Immature natural killer cell (primary cell): Measurements from ENCODE around the gene RBP2. TPM values are rescaled to one million over a fixed set of nuclear protein-coding genes. Genes with fewer than 3 reads are reported as not detected.

ENCODE experiments used
- DNase-seq, 3 donors: peaks; one replicate each; pipeline ENCODE4 v3.0.0; 2022; ENCODE audit warnings: mixed read lengths in 1 of 3
- H3K27ac Mint-ChIP-seq, 6 donors: one replicate each; pipeline ENCODE4 v1.8.0; 2020; ENCODE audit warnings: mixed read lengths in 6 of 6, mild to moderate bottlenecking in 5 of 6, inconsistent platforms in 4 of 6, moderate library complexity in 3 of 6
- H3K27me3 Mint-ChIP-seq, 3 donors: one replicate each; pipeline ENCODE4 v1.8.0; 2020 to 2021; ENCODE audit warnings: low read depth in 3 of 3, mild to moderate bottlenecking in 3 of 3, mixed read lengths in 3 of 3, moderate library complexity in 3 of 3, inconsistent platforms in 1 of 3
- H3K36me3 Mint-ChIP-seq, 3 donors: one replicate each; pipeline ENCODE4 v1.8.0; 2020; ENCODE audit warnings: mixed read lengths in 3 of 3, inconsistent platforms in 2 of 3, mild to moderate bottlenecking in 2 of 3
- H3K4me1 Mint-ChIP-seq, 2 donors: one replicate each; pipeline ENCODE4 v1.8.0; 2020; ENCODE audit warnings: inconsistent platforms in 2 of 2, mild to moderate bottlenecking in 2 of 2, mixed read lengths in 2 of 2, moderate library complexity in 1 of 2
- H3K4me3 Mint-ChIP-seq, 5 donors: one replicate each; pipeline ENCODE4 v1.8.0; 2020; ENCODE audit warnings: mild to moderate bottlenecking in 5 of 5, mixed read lengths in 5 of 5, inconsistent platforms in 3 of 5, moderate library complexity in 3 of 5
- H3K9me3 Mint-ChIP-seq, 6 donors: one replicate each; pipeline ENCODE4 v1.8.0; 2020; ENCODE audit warnings: mild to moderate bottlenecking in 6 of 6, mixed read lengths in 6 of 6, inconsistent platforms in 4 of 6, moderate library complexity in 3 of 6
- polyA plus RNA-seq, 3 donors: library from polyadenylated mRNA; unstranded; fragments of 300-500 nt; fragmentation: Illumina TruSeq; gene quantifications; one replicate each; pipeline ENCODE4 v1.2.3, GENCODE V29; 2021

RBP2 gene
- polyA plus RNA-seq, 3 donors from 2014 or later: not detected

GRCh38 chr3:139468399-139468798 is 7.9 kb downstream of the RBP2 start:
- no peaks in the 10 kb centered on the region for H3K4me1 Mint-ChIP-seq
- no peaks in the 10 kb centered on the region for H3K36me3 Mint-ChIP-seq
- no peaks in the 10 kb centered on the region for H3K9me3 Mint-ChIP-seq
- no peak overlapping the region for H3K4me3 Mint-ChIP-seq
- peaks cover 0 to 2% (median 0%) of the 10 kb centered on the region in 3 donors for H3K27me3 Mint-ChIP-seq
- no peak overlapping the region for H3K27ac Mint-ChIP-seq
- DNase-seq: no peak

DNA sequence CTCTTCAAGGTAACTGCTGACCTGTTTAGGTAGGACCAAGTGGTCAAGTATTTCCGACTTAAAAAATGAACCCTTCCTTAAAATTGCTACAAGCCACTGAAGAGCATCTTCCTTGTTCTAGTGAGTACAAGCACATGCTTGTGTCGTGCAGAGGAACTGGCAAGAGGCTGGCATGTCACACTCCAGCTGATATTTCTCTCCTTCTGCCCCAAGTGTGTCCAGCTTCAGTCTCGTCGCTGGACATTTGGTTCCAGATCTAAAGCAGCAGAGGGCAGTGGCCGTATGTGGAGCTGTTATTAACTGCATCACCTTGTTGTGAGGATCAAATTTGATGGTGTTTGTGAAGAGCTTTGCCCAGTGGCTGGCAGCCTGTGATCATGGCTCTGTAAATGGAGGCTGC is 10.0 kb downstream of the RBP2 start:
- H3K4me3 Mint-ChIP-seq: no peak overlapping the region
- no peaks in the 10 kb centered on the region for H3K4me1 Mint-ChIP-seq
- H3K36me3 Mint-ChIP-seq: no peaks in the 10 kb centered on the region
- no peak overlapping the region for H3K27ac Mint-ChIP-seq
- peaks cover 0 to 2% (median 0%) of the 10 kb centered on the region in 3 donors for H3K27me3 Mint-ChIP-seq
- no peak for DNase-seq
- no peaks in the 10 kb centered on the region for H3K9me3 Mint-ChIP-seq

DNA sequence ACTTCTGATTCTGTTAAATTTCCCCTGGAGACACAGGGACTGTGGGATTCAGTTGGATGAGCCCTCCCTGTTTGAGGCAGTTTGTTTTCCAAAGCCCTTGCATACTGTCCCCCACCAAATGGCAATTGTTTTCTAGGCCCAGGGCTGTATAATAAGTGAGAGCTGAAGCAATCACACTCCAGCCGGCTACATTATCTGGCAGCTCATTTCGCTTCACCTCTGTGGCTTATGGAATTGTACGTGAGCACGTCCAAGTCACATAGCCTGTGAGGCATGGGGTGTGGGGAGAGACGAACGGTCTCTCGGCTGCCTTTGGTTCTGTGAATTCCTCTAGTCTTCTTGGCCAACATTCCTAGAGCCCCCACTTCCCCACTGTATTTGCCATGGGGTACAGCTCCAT is 10.7 kb downstream of the RBP2 start:
- DNase-seq: no peak
- Mint-ChIP-seq H3K27me3 (peaks cover 0 to 2% (median 0%) of the 10 kb centered on the region in 3 donors), H3K9me3 (no peaks in the 10 kb centered on the region), H3K36me3 (no peaks in the 10 kb centered on the region), H3K27ac (no peak overlapping the region), H3K4me1 (no peaks in the 10 kb centered on the region), H3K4me3 (no peak overlapping the region)

- Mint-ChIP-seq H3K27ac (no peak overlapping the region), H3K27me3 (peaks cover 0 to 2% (median 2%) of the 10 kb centered on the region in 3 donors), H3K4me3 (no peak overlapping the region)
These were observed 12.8 kb downstream of the RBP2 start for GRCh38 chr3:139463466-139463865.

DNA sequence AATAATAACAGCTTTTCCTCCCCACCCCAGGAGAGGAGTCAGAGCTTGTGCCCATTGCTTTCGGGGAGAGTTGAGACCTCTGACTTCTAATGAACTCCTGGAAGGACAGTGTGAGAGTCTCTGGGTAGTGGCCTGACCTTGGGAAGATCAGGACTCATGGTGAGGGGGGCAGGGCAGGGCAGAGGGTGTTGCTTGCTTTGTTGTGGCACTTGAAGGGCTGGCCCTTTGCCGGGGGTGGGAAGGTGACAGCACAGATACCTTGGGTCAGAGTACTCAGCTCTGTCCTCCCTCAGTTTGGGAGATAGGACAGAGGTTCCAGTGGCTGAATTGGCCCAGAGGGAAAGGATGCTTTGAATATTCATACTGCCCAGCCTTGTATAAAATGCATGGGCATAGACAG is 15.8 kb downstream of the RBP2 start:
- H3K9me3 Mint-ChIP-seq: no peaks in the 10 kb centered on the region
- H3K4me3 Mint-ChIP-seq: no peak overlapping the region
- H3K27me3 Mint-ChIP-seq: peaks cover 0 to 2% (median 0%) of the 10 kb centered on the region in 3 donors
- H3K4me1 Mint-ChIP-seq: no peaks in the 10 kb centered on the region
- DNase-seq: no peak
- no peaks in the 10 kb centered on the region for H3K36me3 Mint-ChIP-seq
- no peak overlapping the region for H3K27ac Mint-ChIP-seq

More at GRCh38 chr3:139463466-139463865, 12.8 kb downstream of the RBP2 start:
- H3K9me3 Mint-ChIP-seq: no peaks in the 10 kb centered on the region
- no peak for DNase-seq
- H3K36me3 Mint-ChIP-seq: no peaks in the 10 kb centered on the region
- no peaks in the 10 kb centered on the region for H3K4me1 Mint-ChIP-seq

DNA sequence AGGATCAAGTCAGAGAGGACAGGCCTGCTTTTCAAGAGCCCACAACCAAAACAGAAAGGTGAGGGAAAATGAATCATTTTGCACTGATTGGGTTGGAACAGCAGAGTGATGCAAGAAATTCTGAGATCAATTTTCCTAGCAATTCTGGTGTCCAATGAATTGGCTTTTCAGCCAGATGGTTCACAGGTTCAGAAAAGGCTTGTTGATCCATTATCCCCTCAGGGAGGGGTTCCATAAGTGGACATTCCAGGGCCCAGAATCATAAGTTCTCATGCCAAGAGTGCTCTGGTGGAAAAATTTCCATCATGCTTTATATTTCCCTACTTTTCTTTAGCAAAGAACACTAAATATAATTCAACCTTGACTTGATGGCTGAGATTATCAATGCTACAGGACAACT is 16.2 kb downstream of the RBP2 start:
- H3K4me3 Mint-ChIP-seq: no peak overlapping the region
- H3K27me3 Mint-ChIP-seq: peaks cover 0 to 2% (median 0%) of the 10 kb centered on the region in 3 donors
- no peak for DNase-seq
- H3K27ac Mint-ChIP-seq: no peak overlapping the region
- no peaks in the 10 kb centered on the region for H3K36me3 Mint-ChIP-seq
- no peaks in the 10 kb centered on the region for H3K4me1 Mint-ChIP-seq
- no peaks in the 10 kb centered on the region for H3K9me3 Mint-ChIP-seq

DNA sequence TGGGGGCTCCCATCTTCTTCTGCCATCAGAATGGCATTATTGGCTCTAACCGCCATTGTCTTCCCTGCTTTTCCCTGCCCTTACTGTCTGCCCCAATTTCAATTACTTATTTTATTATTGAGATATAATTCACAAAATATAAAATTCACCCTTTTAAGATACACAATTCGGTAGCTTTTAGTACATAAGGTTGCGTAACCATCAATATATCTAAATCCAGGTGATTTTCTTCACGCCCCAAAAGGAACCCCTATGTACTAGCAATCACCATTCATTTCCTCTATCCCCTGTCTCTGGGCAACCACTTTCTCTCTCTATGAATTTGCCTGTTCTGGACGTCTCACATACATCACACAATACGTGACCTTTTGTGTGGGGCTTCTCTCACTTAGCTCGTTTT is 18.0 kb downstream of the RBP2 start:
- no peak for DNase-seq
- peaks cover 0 to 2% (median 0%) of the 10 kb centered on the region in 3 donors for H3K27me3 Mint-ChIP-seq
- no peaks in the 10 kb centered on the region for H3K4me1 Mint-ChIP-seq
- no peak overlapping the region for H3K27ac Mint-ChIP-seq
- no peak overlapping the region for H3K4me3 Mint-ChIP-seq
- no peaks in the 10 kb centered on the region for H3K9me3 Mint-ChIP-seq
- H3K36me3 Mint-ChIP-seq: no peaks in the 10 kb centered on the region

DNA sequence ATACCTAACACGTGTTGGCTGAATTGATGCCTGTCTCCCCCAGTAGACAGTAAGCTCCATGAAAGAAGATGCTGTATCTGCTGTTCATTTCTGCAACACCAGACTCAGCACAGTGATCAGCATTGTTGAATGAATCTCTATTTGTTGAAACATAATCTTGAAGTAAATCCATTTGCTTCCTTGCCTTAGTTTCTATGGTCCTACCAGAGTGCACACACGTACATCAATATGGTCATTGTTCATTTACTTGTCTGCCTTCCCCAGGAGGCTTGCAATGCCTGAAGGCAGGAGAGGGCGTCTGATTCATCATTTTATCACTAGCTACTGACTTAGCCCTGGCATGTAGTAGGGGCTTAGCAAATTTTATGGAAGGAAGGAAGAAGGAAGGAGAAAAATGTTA is 19.2 kb downstream of the RBP2 start:
- Mint-ChIP-seq H3K36me3 (no peaks in the 10 kb centered on the region), H3K4me3 (no peak overlapping the region), H3K9me3 (no peaks in the 10 kb centered on the region), H3K4me1 (no peaks in the 10 kb centered on the region), H3K27me3 (peaks cover 0 to 2% (median 0%) of the 10 kb centered on the region in 3 donors), H3K27ac (no peak overlapping the region)
- DNase-seq: no peak

GRCh38 chr3:139456386-139456785 is 19.9 kb downstream of the RBP2 start:
- no peak for DNase-seq
- H3K27me3 Mint-ChIP-seq: peaks cover 0 to 2% (median 0%) of the 10 kb centered on the region in 3 donors
- H3K27ac Mint-ChIP-seq: no peak overlapping the region
- no peaks in the 10 kb centered on the region for H3K9me3 Mint-ChIP-seq
- no peak overlapping the region for H3K4me3 Mint-ChIP-seq
- H3K36me3 Mint-ChIP-seq: no peaks in the 10 kb centered on the region
- H3K4me1 Mint-ChIP-seq: no peaks in the 10 kb centered on the region

- H3K36me3 Mint-ChIP-seq: no peaks in the 10 kb centered on the region
- no peak for DNase-seq
- H3K4me3 Mint-ChIP-seq: no peak overlapping the region
- H3K4me1 Mint-ChIP-seq: no peaks in the 10 kb centered on the region
- no peak overlapping the region for H3K27ac Mint-ChIP-seq
- no peaks in the 10 kb centered on the region for H3K9me3 Mint-ChIP-seq
- H3K27me3 Mint-ChIP-seq: peaks cover 0 to 2% (median 0%) of the 10 kb centered on the region in 3 donors
These were observed 20.5 kb downstream of the RBP2 start for GRCh38 chr3:139455855-139456254.

DNA sequence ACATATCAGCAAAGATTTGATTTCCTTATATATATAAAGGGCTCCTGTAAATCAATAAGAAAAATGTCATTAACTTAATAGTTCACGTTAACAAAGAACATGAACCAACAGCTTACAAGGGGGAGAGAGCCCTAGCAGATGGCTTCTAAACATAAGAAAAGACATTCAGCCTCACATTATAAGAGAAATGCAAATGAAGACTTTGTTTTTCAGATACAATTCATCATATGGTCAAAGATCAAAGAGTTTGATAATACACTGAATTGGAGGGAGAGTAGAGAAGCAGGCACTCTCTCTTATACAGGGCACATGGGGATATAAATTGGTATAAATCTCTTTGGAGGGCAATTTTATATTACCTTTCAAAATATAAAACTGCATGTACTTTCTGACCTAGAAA is 21.1 kb downstream of the RBP2 start:
- H3K36me3 Mint-ChIP-seq: no peaks in the 10 kb centered on the region
- H3K27ac Mint-ChIP-seq: no peak overlapping the region
- no peaks in the 10 kb centered on the region for H3K9me3 Mint-ChIP-seq
- no peak overlapping the region for H3K4me3 Mint-ChIP-seq
- no peaks in the 10 kb centered on the region for H3K4me1 Mint-ChIP-seq
- H3K27me3 Mint-ChIP-seq: peaks cover 0 to 2% (median 0%) of the 10 kb centered on the region in 3 donors
- no peak for DNase-seq

GRCh38 chr3:139454346-139454745 is 22.0 kb downstream of the RBP2 start:
- no peak for DNase-seq
- Mint-ChIP-seq H3K4me3 (no peak overlapping the region), H3K4me1 (no peaks in the 10 kb centered on the region), H3K27ac (no peak overlapping the region), H3K36me3 (no peaks in the 10 kb centered on the region), H3K9me3 (no peaks in the 10 kb centered on the region), H3K27me3 (no peaks in the 10 kb centered on the region)

GRCh38 chr3:139450159-139450558 is 26.2 kb downstream of the RBP2 start:
- H3K4me3 Mint-ChIP-seq: no peak overlapping the region
- no peaks in the 10 kb centered on the region for H3K4me1 Mint-ChIP-seq
- no peak for DNase-seq
- no peaks in the 10 kb centered on the region for H3K27me3 Mint-ChIP-seq
- H3K36me3 Mint-ChIP-seq: no peaks in the 10 kb centered on the region
- no peak overlapping the region for H3K27ac Mint-ChIP-seq
- H3K9me3 Mint-ChIP-seq: no peaks in the 10 kb centered on the region

DNA sequence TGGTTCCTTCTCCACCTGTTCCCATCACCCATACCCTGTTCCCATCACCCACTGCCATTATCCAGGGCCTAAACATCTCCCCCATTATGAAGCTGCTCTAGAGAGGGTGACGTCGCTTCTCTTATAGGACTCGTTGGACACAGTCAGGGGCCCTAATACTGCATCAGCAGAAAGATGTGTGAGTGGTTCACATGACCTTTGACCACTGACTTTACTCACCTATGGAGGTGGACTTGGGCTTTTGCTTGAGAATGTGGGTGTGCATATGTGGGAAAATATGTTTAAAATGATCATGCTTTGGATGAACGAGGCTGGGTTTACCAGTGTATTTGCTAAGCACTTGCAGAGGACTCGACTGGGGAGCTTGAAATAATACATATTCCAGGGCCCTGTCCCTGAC is 26.8 kb downstream of the RBP2 start:
- DNase-seq: no peak
- Mint-ChIP-seq H3K9me3 (no peaks in the 10 kb centered on the region), H3K27me3 (no peaks in the 10 kb centered on the region), H3K4me3 (no peak overlapping the region), H3K36me3 (no peaks in the 10 kb centered on the region), H3K4me1 (no peaks in the 10 kb centered on the region), H3K27ac (no peak overlapping the region)

DNA sequence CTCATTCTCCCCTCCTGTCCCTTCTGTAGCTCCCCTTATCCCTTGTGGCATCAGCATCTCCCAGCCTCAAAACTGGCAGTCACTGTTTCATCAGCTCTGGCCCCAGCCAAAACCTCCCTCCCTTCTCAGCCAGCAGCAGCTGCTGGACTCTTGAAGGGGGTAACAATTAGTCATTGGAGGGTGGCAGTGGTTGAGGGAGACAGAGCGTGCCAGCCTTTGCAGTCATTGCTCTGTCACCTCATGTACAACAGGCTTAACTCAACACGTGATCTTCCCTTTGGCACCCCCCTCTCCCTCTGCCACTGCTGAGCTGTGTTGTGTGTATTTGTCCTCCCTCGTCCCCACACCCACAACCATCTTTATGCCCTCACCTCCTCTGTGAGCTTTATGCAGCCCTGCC is 28.2 kb downstream of the RBP2 start:
- Mint-ChIP-seq H3K4me1 (no peaks in the 10 kb centered on the region), H3K36me3 (no peaks in the 10 kb centered on the region), H3K27ac (no peak overlapping the region), H3K9me3 (no peaks in the 10 kb centered on the region), H3K27me3 (no peaks in the 10 kb centered on the region), H3K4me3 (no peak overlapping the region)
- DNase-seq: no peak
